ENCODE measurements around the gene SLC35E2B. TPM values are rescaled to one million over a fixed set of nuclear protein-coding genes. Genes with fewer than 3 reads are reported as not detected.
"Not testable (repeated sequence)": the region's sequence is repeated elsewhere in the genome, so short reads cannot be mapped to it uniquely, and the experiment has no call there.

The SLC35E2B gene
- total RNA-seq (2014; rRNA removed; shearing (Covaris generic)) = 31.3 and 36.1 TPM in 2 replicates

DNA sequence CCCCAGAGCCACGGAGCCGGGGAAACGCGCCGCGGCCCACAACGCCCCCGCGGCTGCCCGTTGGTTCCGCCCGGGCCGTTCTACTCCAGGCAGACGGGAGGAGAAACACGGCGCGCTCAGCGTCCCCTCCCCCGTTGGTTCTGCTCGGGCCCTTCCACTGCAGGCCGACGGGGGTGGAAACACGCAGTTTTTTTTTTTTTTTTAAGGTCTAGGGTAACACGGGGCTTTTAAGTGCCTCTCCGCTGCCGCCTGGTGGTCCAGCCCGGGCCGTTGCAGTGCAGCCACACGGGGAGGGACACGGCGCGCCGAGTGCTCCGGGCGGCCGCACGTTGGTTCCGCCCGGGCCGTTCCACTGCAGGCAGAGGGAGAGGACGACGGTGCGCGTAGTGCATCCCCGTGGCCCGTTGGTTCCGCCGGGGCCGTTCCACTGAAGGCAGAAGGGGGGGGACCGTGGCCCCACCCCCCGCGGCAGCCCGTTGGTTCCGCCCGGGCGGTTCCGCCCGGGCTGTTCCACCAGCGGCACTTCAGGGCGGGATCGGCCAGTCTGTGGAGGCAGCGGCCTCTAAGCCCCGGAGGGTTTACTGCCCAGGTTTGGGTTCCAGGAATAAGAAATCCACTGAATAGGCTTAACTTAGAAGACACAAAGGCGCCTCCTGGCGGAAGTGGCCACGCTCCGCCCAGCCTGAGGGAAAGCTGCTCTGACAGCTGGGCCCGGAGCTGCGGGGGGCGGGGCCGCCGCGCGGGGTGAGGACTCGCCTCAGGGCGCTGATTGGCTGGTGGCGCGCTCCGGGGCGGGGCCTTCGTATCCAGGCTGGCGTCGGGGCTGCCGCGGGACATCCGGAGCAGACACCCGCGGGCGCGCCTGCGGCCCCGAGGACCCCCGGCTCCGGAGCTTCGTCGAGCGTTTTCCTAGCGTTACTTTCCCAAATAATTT lies at the start of gene SLC35E2B:
SLC35E2B (minus strand) TSS at position 82 of the 934 bp plus-strand sequence. CDS start 16,096 bp downstream, outside the sequence.
- H3K27ac ChIP-seq = peak within 1 kb of the TSS; percentile 91
- H3K36me3 ChIP-seq; H3K9me3 ChIP-seq (replicated peaks); H3K4me1 ChIP-seq; H3K27me3 ChIP-seq: not testable (repeated sequence)
- DNase-seq = peak; percentile 92 to 93
- H3K4me3 ChIP-seq = peak within 1 kb of the TSS; percentile 92

DNA sequence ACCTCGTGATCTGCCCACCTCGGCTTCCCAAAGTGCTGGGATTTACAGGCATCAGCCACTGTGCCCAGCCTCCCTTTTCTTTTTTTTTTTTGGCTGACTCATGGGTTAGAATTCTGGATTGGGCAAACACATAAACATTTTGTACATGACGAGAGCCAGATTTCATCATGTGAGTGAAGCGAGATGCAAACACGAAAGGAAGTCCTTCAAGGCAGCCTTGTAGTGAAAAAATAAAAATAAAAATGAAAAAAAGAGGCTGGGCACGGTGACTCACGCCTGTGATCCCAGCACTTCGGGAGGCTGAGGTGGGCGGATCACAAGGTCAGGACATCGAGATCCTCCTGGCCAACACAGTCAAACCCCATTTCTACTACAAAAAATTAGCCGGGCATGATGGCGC lies 48.4 kb upstream of the SLC35E2B start:
- not testable (repeated sequence) for H3K27ac ChIP-seq; DNase-seq; H3K4me1 ChIP-seq; H3K4me3 ChIP-seq; H3K9me3 ChIP-seq (replicated peaks); H3K36me3 ChIP-seq; H3K27me3 ChIP-seq

GRCh38 chr1:1738799-1739337 lies 46.3 kb upstream of the SLC35E2B start:
- H3K27me3 ChIP-seq; H3K4me3 ChIP-seq; H3K36me3 ChIP-seq; H3K9me3 ChIP-seq (replicated peaks); H3K27ac ChIP-seq; H3K4me1 ChIP-seq; DNase-seq: not testable (repeated sequence)

DNA sequence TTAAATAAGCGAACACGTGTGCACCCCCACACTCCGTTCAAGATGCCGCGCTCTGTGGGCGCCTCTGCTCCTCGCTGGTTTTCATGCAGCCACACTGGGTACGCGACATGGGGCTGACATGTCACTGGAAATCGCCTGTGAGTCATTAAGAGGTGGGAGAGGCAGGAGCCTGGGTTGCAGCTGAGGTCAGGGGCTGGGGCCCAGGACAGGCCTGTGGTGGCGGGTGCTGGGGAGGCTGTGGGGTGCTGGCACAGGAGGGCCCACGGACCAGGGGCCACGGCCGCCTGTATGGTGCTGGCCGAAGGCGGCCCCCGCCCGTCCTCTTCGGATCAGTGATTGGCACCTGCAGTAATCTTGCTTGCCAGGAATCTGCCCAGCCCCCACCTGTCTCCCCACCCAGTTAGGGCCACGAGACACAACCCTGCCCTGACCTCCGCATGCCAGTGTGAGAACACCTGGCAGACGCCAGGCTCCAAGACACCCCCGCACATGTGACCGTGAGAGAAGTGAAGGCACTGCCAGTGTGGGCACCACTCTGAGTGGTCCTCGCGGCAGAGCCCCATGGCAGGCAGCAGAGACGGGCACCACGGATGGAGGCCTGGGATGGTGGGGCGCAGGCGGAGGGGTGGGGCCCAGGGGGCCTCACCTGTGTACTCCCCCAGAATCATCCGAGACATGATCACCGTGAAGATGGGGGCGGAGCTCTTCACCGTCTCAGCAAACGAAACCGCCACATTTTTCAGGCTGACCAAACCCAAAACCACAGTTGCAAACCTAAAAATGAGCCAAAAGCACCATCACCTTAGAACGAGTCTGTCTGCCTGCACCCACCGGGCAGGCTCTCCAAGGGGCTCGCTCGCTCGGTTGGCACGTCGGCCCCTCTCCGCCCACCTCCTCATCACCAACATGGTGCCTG lies 45.3 kb upstream of the SLC35E2B start:
- not testable (repeated sequence) for H3K27ac ChIP-seq; DNase-seq; H3K9me3 ChIP-seq (replicated peaks); H3K27me3 ChIP-seq; H3K36me3 ChIP-seq; H3K4me1 ChIP-seq; H3K4me3 ChIP-seq

DNA sequence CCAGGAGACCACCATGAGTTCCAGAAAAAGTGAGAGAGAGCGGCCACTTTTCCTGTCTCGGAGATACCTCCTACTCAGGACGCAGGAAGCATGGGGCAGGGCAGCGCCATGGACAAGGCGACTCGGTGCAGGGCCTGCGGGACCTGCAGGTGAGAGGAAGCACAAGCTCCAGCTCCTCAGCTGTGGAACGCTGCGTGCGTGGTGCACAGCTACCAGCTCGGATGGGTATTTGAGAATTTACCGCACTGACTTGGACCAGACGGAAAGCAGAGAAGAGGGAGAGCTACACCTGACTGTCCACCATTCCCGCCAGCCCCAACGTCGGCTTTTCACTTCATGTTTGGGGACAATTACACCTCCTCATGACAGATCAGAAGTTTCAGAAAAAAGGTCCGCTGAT lies 39.8 kb upstream of the SLC35E2B start:
- no peak overlapping the region for H3K27ac ChIP-seq
- no peaks in the 10 kb centered on the region for H3K27me3 ChIP-seq
- H3K4me1 ChIP-seq = peaks cover 7% of the 10 kb centered on the region; the same call in 1 of the 2 replicates
- peaks cover 17% of the 10 kb centered on the region for H3K36me3 ChIP-seq
- no peaks in the 10 kb centered on the region for H3K9me3 ChIP-seq (replicated peaks)
- DNase-seq = no peak
- H3K4me3 ChIP-seq = no peak overlapping the region

DNA sequence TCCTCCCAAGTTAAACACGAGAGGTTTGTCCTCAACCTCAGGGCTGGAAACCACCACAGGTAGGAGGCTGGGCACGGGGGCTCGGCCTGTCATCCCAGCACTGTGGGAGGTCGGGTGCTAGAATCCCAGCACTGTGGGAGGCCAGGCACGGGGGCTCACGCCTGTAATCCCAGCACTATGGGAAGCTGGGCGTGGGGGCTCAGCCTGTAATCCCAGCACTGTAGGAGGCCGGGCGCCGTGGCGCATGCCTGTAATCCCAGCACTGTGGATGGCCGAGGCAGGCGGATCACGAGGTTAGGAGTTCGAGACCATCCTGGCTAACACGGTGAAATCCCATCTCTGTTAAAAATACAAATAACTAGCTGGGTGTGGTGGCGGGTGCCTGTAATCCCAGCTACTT lies 38.3 kb upstream of the SLC35E2B start:
- no peaks in the 10 kb centered on the region for H3K27me3 ChIP-seq

DNA sequence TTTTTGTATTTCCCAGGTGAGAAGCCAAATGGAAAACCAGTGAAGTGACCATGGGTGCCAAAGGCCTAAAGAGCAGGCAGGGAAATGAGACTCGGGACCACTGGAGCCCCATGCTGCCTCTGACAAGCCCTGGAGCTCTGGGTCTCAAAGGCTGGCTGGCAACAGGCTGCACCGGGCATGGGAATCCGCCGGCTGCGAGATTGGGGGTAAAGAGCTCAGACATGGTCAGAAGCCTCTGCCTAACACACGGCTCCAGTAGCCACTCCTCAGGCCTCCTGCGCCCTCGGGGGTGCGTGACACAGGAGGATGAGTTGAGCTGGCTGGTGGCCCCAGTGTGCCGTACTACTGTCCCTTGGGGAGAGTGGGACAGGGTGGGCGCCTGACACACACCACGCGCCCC lies 37.6 kb upstream of the SLC35E2B start:
- not testable (repeated sequence) for H3K4me3 ChIP-seq; H3K9me3 ChIP-seq (replicated peaks); H3K27ac ChIP-seq; DNase-seq; H3K27me3 ChIP-seq
- Histone ChIP-seq H3K4me1 (peaks cover 19% of the 10 kb centered on the region), H3K36me3 (peaks cover 17% of the 10 kb centered on the region)

More for the DNA sequence above, 38.3 kb upstream of the SLC35E2B start:
- Histone ChIP-seq H3K4me3 (no peak overlapping the region), H3K36me3 (peaks cover 17% of the 10 kb centered on the region), H3K9me3 (replicated peaks) (no peaks in the 10 kb centered on the region), H3K27ac (no peak overlapping the region), H3K4me1 (peaks cover 19% of the 10 kb centered on the region)
- DNase-seq = no peak

GRCh38 chr1:1729116-1729816 lies 36.7 kb upstream of the SLC35E2B start:
- DNase-seq; H3K27ac ChIP-seq; H3K27me3 ChIP-seq; H3K4me3 ChIP-seq; H3K9me3 ChIP-seq (replicated peaks): not testable (repeated sequence)
- H3K4me1 ChIP-seq = peaks cover 19% of the 10 kb centered on the region
- H3K36me3 ChIP-seq = peaks cover 15% of the 10 kb centered on the region; the same call in 1 of the 2 replicates

DNA sequence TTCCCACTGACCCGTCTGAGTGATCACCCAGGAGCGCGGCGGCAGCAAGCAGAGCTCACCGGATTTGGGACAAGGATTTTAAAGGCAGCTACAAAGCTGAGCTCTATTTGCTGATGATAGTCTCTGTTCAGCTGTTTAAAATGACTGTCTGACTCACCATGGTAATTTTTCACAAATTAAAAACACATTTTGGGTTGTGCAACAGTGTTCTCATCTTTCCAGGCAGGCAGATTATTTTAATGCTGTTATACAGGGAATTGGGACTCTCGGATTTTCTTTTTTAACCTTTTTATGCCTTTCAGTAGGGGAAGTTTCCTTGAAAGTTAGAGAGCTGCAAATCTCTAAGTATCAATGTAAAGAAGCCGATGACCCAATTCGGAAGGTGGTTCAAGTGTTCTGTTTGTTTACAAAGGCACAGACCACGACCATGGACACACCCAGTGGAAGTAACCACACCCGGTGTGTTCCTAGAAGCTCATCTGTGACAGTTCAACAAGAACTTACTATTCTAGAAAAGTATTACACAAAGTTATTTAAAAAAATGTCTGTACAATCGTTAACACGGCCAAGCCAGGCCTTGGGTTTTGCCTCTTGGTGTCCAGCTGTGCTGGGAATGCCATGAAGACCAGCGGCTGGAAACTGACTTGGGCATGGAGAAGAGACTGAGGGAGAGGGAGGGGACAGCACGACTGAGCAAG lies 35.9 kb upstream of the SLC35E2B start:
- peaks cover 15% of the 10 kb centered on the region; the same call in 1 of the 2 replicates for H3K36me3 ChIP-seq
- not testable (repeated sequence) for H3K9me3 ChIP-seq (replicated peaks); H3K27me3 ChIP-seq; H3K4me3 ChIP-seq
- DNase-seq = peak in 1 of 2 experiments; percentile 54
- H3K27ac ChIP-seq = peak overlapping the region; percentile 31; the same call in 1 of the 2 replicates
- peaks cover 19% of the 10 kb centered on the region for H3K4me1 ChIP-seq

- Histone ChIP-seq H3K4me3 (0 out of 2 replicates have a peak overlapping the region, but pooled peaks have one; percentile 7), H3K27ac (peak overlapping the region; percentile 98), H3K4me1 (peaks cover 19% of the 10 kb centered on the region)
- H3K27me3 ChIP-seq; H3K36me3 ChIP-seq; H3K9me3 ChIP-seq (replicated peaks): not testable (repeated sequence)
- peak; percentile 85 to 89 for DNase-seq
These were observed 34.6 kb upstream of the SLC35E2B start for GRCh38 chr1:1727131-1727651.

GRCh38 chr1:1726088-1726487 lies 33.5 kb upstream of the SLC35E2B start:
- H3K36me3 ChIP-seq; H3K9me3 ChIP-seq (replicated peaks); H3K4me3 ChIP-seq; H3K27me3 ChIP-seq; DNase-seq: not testable (repeated sequence)
- peaks cover 19% of the 10 kb centered on the region for H3K4me1 ChIP-seq
- H3K27ac ChIP-seq = peak overlapping the region; percentile 98

DNA sequence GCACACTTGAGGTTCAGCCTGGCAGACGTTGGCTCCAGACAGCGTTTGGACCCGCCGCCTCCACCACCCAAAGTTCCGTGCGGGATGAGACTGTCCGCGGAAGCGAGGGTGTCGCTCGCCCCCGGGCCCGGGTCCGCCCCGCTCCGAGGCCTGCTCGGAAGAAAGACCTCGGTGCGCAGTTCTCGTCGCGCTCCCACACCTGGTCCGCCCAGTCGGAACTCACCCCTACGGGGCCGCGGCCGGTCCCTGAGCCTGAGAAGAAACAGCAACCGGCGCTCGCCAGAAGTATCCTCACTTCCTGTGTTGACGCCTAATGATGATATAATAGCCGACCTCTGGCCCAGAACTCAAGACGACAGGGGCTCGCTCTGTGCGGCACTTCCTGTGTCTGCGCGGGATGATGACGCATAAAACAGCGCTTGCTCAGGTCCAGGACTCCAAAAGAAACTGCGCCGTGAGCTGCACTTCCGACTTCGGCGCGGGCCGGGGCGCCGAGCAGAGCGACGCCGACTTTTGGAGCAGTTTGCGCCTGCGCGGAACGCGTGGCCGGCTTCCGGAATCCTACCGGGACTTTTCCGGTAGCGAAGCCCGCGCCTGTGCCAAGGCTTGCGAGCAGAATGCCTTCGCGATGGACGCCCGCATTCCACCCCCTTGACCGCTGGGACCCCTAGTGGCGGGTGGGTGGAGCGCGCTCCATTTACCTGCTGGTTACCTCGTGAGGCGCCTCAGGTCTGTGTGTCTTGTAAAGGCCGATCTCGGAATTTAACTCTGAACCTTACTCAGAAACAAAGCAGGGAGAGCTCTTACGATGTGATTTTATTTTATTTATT lies 31.7 kb upstream of the SLC35E2B start, which contains the start of gene CDK11A:
CDK11A (minus strand) TSS at position 323 of the 830 bp plus-strand sequence. CDS start 1,539 bp downstream, outside the sequence.
- DNase-seq = peak; percentile 99 to 100
- Histone ChIP-seq H3K4me3 (peak within 1 kb of the TSS; percentile 93), H3K36me3 (peaks cover 18% of the 10 kb centered on the region), H3K4me1 (peaks cover 16% of the 10 kb centered on the region), H3K27ac (peak within 1 kb of the TSS; percentile 63)
- not testable (repeated sequence) for H3K9me3 ChIP-seq (replicated peaks); H3K27me3 ChIP-seq

DNA sequence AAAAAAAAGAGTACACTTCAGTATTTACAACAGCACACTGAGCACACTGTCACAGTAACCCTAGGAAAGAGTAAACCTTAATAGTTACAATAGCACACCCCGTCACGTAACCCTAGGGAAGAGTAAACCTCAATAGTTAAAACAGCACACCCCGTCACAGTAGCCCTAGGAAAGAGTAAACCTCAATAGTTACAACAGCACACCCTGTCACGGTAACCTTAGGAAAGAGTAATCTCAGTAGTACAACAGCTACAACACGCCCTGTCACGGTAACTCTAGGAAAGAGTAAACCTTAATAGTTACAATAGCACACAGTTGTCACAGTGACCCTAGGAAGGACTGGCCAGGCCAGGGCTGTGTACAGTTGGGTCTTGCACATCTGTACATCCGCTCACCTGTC lies 28.6 kb upstream of the SLC35E2B start:
- no peak overlapping the region for H3K4me3 ChIP-seq
- H3K27ac ChIP-seq = no peak overlapping the region
- no peaks in the 10 kb centered on the region for H3K27me3 ChIP-seq
- H3K36me3 ChIP-seq = peaks cover 26% of the 10 kb centered on the region
- H3K4me1 ChIP-seq = peaks cover 2% of the 10 kb centered on the region; the same call in 1 of the 2 replicates
- H3K9me3 ChIP-seq (replicated peaks) = no peaks in the 10 kb centered on the region
- DNase-seq = no peak
